Right renal pelvis (tissue), 4 donors: ENCODE results near the gene SLC39A3. TPM values are rescaled to one million over a fixed set of nuclear protein-coding genes. Genes with fewer than 3 reads are reported as not detected.

ENCODE experiments used
- DNase-seq, 4 donors: peaks; one replicate each; pipeline ENCODE4 v3.0.0-alpha.2; 2013; ENCODE audit warnings: low read depth in 4 of 4, low spot score in 3 of 4, missing footprints in 1 of 4
- polyA plus RNA-seq, 4 donors: library from polyadenylated mRNA; unstranded; fragments of 120-200 nt; gene quantifications; one replicate each; pipeline ENCODE4 v1.2.1, GENCODE V29; 2013; ENCODE audit not compliant: insufficient read length in 4 of 4

The SLC39A3 gene
- polyA plus RNA-seq, 4 donors: 31.9 to 37.9 (median 34.8) TPM

GRCh38 chr19:2751438-2751830, 11.6 kb upstream of the SLC39A3 start:
- DNase-seq: no peak

DNA sequence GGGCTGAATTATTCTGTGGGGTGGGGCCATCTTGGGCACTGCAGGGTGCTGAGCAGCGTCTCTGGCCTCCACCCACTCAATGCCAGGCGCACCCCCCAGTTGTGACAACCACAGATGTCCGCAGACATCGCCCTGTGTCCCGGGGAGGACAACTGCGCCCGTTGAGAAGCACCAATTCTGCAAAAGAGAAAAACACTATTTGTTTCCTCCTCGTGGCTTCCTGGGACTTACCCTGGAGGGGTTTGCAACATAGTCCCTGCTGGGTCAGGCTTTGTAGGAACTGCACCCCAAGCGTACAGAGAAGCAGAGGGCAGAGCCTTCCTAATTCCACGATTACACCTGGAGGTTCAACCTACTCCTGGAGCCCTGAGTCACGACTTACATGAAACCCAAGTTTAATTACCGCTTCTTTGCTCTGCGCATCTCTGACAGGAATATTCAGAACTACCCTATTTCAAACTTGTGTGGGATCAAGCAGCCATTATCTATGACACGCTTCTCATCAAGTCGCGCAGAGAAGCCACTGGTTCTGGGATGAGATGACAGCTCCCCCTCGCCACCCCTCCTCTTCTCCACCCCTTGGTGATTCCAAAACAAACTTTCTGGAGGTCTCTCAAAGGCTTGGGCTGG, 11.1 kb upstream of the SLC39A3 start:
- DNase-seq: no peak

- DNase-seq: no peak
Measured at GRCh38 chr19:2747349-2747748, 7.5 kb upstream of the SLC39A3 start.

GRCh38 chr19:2744113-2744512, 4.3 kb upstream of the SLC39A3 start:
- DNase-seq: no peak

DNA sequence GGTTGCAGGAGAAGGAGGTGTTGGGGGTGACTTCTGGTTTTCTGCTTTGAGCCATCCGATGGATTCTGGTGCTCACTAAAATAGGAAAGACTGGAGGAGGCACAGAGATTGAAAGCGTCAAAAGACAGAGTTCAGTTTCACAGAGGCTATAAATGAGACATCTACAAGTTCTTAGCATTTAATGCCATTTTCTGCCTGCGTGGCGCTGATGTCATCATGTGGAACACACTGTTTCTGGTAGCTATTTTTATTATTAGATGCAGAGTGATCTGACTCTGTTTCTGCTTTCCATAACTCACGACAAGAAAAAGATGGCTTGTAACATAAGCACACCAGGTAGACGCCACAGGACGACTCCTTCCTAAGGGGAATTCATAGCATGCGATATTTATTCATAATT, 3.3 kb upstream of the SLC39A3 start:
- no peak for DNase-seq

GRCh38 chr19:2740314-2740656, 468 bp upstream of the SLC39A3 start:
- DNase-seq: no peak

DNA sequence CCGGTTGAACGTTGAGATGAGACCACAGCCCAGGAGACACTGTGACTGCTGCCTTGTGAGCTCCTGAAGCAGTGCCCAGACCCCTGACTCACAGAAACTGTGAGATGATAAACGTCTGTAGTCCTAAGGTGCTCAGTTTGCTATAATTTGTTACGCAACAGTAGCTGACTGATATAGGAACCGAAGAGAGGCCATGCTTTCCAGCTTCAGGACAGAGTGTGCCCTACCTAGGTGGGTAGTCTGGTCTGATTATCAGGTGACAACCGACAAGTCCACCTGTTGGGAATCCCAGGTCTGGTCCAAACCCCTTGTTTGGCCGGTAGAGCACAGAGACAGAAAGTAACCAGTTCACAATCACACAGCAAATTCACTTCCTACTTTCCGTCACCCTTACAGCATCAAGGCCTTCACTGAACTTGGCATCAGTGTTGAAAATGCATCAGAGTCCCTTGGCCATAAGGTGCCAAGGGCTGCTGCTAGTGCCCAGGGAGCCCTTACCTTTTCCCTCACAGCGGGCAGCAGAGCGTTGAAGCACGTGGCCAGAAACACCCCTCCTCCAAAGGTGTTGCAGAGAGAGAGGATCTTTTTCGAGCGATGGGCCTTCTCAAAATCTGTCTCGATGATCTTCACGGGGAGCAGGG, 3.1 kb downstream of the SLC39A3 start:
- no peak for DNase-seq

DNA sequence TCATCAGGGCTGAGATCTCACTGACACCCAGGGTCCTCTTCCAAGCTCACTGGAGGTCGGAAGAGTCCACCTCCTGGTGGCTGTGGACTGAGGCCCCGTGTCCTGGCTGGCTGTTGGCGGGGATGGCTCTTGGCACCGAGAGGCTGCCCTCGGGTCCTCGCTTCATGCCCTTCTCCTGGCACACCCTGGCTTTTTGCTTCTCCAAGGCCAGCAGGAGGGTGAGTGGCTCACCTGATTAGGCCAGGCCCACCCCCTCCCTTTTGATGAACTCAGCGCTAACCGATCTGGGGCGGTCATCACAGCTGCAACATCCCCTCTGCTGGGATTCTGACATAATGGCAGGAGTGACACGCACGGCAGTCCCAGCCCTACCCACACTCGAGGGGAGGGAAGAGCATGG, 4.4 kb downstream of the SLC39A3 start:
- no peak for DNase-seq

- no peak for DNase-seq
Measured at GRCh38 chr19:2734589-2735288, 5.1 kb downstream of the SLC39A3 start.

- no peak for DNase-seq
Measured at GRCh38 chr19:2733930-2734588, 5.8 kb downstream of the SLC39A3 start.

DNA sequence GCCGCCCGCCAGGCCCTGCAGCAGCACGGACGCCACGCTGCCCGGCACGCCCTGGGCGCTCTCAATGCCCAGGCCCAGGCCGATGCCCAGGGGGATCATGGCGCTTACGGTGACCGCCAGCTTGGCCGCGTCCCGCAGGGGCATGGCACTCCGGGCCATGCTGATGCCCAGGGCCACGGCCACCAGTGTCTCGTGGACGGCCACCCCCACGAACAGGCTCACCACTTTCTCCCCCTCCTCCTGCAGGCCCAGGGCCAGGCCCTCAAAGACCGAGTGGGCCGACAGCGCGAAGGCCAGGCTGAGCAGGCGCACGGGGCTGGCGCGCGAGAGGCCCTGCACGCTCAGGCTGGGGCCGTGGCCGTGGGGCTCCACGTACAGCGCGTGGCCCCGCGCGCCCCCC, 6.9 kb downstream of the SLC39A3 start:
- no peak for DNase-seq

DNA sequence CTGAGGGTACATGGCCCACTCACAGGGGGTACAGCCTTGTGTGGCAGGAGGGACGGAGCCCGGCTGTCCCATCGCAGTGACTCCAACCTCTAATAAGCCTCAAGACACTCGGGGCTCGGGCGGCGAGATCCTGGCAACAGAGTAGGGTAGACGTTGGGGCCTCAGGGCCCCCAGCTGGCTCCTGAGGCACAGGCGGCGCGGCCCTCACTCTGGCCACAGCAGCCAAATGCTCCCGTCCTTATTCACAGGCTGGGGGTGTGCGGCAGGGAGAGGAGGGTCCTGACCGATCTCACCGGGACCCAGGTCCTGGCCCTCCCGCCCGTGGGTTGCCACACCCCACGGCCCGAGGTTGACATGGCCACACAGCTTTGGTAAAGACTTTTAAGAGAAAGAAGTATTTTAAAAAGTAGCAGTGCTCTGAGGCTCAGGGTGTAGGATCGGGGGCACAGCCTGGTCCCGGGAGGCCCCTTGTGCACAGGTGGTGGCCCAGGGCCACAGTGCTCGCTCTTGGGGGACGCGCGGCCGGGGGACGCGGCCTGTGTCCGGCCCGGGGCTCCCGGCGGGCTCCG, 7.6 kb downstream of the SLC39A3 start:
- no peak for DNase-seq

DNA sequence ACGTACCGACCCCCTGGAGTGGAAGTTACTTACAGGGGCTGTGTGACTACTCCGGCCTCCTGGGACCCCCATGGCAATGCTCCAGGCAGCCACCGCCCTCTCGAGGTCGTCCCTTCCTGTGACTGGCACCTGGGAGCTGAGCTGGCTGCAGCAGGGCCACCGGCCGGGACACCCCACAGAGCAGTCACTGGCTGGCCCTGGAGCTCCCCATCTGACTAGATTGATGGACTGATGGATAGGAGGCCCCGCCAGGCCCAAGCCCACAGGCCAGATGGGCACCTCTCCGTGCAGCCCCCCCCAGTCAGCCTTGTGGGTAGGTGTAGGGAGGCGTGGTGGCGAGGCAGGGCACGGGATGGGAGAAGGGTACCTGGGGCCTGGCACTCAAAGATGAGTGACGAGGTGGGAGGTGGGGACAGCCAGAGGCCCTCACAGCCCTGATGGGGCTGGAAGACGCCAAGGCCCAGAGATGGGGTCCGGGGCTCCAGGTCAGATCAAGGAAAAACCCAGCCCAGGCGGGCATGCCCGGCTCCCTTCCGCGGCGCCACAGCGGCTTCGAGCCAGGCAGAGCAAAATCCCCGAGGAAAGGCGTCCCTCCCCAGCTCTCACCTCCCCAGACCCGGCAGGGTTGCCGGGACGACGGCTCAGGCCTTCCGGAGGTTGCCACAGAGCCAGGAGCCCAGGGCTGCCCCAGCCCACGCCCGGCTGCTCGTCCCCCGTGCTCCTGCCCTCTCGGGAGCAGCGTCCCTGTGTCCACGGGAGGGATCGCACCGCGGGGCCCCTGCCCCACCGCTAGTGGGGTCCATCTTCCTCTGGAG, 8.4 kb downstream of the SLC39A3 start:
- no peak for DNase-seq

DNA sequence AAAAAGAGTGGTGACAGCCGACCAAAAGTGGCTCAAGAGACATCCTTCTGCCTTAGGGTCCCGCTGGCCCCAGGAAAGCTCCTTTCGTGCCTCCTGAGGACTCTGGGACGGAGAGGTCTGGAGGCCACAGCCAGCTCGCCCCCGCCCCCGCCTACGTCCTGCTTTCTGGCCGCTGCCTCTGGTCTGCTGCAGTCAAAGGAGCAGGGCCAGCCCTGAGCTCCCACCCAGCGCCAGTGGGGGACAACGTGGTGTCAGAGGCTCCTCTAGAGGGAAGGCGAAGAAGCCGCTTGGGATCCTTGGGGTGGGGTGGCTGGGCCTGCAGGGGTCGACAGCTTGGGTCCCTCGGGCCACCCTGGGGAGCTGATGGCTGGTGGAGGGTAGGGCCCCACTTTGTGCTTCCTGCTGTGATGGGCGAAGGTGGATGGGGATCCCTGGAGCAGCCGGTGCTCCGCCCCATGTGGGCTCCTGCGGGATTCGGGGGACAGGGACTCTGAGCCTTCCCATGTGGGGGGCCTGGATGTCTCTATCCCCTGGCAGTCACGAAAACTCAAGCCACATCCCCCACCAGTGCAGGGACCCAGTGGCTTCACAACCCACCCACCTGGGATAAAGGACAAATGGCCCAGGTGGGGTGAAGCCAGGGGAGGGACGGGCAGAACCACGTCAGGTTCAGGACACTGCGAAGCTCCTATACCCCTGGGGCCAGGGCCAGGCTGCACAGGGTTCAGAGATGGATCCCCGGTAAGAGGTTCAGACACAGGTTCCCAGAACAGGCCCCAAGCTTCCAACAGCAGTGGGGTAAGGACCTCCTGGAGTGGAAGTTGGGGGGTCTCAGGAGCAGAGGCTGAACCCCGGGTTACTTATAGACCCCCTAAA, 9.6 kb downstream of the SLC39A3 start:
- DNase-seq: no peak

- no peak for DNase-seq
Measured at GRCh38 chr19:2728783-2729387, 10.9 kb downstream of the SLC39A3 start.

DNA sequence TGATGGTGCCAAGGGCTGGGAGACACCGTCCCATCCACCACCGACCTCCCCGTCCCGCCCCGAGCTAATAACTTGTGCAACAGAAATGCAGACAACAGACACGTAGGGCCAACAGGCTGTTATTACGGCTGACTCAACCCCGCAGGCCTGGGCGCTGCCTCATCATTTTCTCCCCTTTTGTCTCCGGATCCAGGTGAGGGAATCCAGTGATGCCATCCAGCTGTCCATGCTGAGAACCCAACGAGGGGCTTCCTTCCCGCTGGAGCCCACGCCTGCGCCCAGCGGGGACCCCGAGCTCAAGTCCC, 12.2 kb downstream of the SLC39A3 start:
- DNase-seq: no peak

DNA sequence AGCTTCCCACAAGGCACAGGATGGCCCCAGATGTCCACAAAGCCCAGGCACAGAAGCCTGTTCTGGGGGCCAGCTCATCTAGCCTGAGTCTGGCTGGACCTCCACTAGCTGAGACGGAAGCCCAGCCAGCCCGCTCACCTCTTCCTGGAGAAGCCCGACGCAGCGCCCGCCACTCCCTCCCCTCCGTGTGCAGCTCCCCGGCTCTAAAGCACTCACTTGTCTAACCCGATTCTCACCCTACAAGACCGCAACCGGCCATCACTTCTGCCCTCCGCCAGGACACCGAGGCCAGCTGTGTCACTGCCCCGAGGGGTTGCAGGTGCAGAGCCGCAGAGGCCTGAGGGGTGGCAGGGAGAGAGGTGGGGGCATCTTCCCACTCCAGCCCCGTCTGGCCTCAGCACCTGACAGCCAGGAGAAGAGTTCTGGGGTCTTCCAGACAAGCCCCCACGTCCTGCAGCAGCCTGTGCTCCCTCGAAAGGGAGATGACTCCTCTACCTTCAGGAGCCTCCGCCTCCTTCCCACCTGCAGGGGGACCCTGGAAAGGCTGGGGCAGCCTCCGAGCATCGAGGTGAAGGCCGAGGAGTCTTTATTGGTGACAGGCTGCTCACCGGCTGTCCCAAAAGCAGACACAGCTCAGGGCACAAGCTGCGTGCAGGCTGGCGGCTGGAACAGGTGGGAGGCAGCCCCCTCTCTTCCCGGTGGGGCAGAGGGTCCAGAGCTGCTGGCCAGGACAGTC, 12.7 kb downstream of the SLC39A3 start:
- no peak for DNase-seq

DNA sequence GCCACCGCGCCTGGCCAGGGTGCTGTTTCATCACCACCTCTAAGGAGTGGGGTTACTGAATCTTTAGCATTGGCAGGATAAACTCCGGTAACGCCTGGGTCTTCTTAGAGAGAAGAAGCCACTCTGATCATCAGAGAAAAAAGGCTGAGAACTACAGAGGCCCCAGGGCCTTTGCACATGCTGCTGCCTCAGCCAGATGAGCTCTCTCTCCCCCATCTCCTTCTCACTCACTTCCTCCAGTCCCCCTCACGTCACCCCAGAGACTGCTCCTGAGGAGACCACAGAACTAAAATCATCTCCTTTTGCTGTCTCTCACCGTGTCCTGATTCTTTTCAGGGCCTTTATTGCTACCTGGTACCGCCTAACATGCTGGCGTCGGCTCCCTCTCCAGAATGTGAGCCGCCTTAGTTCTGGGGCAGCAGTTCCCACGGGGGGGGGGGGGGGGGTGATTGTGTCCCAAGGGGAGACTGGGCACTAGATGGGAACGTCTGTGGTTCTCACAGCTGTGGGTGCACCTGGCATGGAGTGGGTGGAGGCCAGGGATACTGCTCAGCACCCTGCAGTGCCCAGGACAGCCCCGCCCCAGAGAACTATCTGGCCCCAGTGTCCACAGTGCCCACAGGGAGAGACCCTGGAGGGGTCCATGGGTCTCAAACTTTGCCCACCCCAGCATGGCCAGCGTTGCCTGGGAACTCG, 13.5 kb downstream of the SLC39A3 start:
- DNase-seq: no peak
